Skeletal muscle tissue (tissue), 4 donors: ENCODE results near the gene PAK6. TPM values are rescaled to one million over a fixed set of nuclear protein-coding genes. Genes with fewer than 3 reads are reported as not detected.

Source experiments
- H3K27ac ChIP-seq: one replicate; pipeline ENCODE4 v1.7.0; 2013; ENCODE audit warnings: mild to moderate bottlenecking, low read depth, low read length, inconsistent platforms
- H3K27me3 ChIP-seq, 3 donors: one replicate each; pipeline ENCODE4 v1.7.0; 2013; ENCODE audit warnings: low read length in 3 of 3; ENCODE audit not compliant: control insufficient read depth in 3 of 3, insufficient read depth in 3 of 3
- H3K36me3 ChIP-seq, 3 donors: one replicate each; pipeline ENCODE4 v1.7.0; 2013; ENCODE audit warnings: low read length in 3 of 3; ENCODE audit not compliant: control insufficient read depth in 3 of 3, insufficient read depth in 3 of 3
- H3K4me1 ChIP-seq, 3 donors: one replicate each; pipeline ENCODE4 v1.7.0; 2013; ENCODE audit warnings: low read length in 3 of 3, mild to moderate bottlenecking in 3 of 3; ENCODE audit not compliant: control insufficient read depth in 3 of 3, insufficient read depth in 3 of 3
- H3K4me3 ChIP-seq, 3 donors: one replicate each; pipeline ENCODE4 v1.7.0; 2013; ENCODE audit warnings: low read length in 3 of 3
- H3K9ac ChIP-seq, 3 donors: one replicate each; pipeline ENCODE4 v1.7.0; 2013; ENCODE audit warnings: low read length in 3 of 3, mild to moderate bottlenecking in 3 of 3, moderate library complexity in 2 of 3, low read depth in 1 of 3
- H3K9me3 ChIP-seq, 3 donors: one replicate each; pipeline ENCODE4 v1.7.0; 2013; ENCODE audit warnings: low read length in 3 of 3; ENCODE audit not compliant: control insufficient read depth in 3 of 3
- total RNA-seq: library from RNA; depleted of rRNA; stranded (reverse); fragments of >200 nt; gene quantifications from one replicate; pipeline ENCODE4 v1.2.3, GENCODE V29; 2014
- donor health status: Osteomylitis.

The PAK6 gene
- total RNA-seq, 1 donor from 2014 or later, result 1.0 TPM

DNA sequence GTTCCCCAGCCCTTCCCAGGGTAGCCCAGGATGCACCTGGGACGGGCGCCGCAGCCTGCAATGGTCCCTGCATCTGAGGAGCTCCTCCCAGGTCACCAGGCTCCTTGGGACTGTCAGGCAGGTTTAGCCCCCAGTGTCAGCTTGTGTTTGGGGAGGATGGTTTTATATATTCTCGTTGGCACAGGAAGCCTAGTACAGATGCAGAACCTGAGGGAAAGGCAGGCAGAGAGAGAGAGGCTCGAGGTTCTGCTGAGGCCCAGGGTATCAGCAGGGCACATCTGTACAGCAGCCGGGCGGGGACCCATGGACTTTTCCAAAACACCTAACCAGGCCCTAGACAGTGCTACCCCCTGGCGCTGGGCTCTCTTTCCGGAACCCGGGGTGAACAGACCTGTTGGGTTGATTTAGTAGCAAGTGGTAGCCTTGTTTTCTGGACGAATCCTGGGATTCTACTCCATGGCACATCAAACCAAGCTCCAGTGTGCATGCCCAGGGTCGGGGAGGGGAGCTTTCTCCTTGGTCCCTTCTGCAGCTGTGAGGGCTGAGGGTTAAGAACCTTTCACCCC, 8.6 kb downstream of the PAK6 start:
- H3K9ac ChIP-seq, result no peak overlapping the region
- no peaks in the 10 kb centered on the region for H3K36me3 ChIP-seq
- H3K27ac ChIP-seq, result no peak overlapping the region
- H3K27me3 ChIP-seq, result no peaks in the 10 kb centered on the region
- no peak overlapping the region for H3K4me3 ChIP-seq
- H3K4me1 ChIP-seq, result peaks cover 5 to 18% (median 10%) of the 10 kb centered on the region in 3 donors
- H3K9me3 ChIP-seq, result no peaks in the 10 kb centered on the region

DNA sequence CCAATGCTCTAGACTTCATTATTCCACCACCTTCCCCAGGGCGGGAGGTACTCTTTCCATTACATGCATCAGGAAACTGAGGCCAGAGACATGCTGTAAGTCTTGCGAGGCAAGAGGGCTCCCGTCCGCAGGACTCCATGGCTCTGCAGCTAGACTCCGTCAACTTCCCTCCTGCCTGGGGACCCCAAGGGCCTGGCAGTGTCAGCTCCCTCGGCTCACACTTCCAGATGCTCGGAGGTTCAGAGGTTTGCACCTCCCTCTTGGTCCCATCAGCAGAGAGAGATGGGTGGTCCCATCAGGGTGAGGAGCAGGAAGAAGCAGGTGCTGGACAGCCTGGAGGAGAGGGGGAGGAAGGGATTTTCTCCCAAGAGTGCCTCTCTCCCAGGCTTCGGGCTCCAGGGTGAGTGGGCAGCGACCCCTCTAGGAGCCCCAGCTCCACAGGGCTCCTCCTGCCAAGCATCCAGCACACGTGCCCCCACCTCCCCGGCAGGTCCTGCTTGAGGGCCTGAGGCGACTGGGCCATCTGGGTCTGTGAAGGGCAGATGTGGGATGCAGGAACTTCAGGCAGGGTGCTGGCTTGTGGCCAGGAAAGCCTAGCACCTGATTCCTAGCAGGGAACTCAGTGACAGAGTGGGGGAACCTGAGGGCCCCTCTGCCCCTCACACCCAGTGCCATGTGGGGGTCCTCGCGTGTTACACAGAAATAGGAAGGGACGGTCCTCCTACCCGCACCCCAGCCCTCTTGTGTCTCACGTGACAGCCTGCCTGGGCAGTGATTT, 9.3 kb downstream of the PAK6 start:
- peaks cover 0 to 4% (median 3%) of the 10 kb centered on the region in 3 donors for H3K27me3 ChIP-seq

DNA sequence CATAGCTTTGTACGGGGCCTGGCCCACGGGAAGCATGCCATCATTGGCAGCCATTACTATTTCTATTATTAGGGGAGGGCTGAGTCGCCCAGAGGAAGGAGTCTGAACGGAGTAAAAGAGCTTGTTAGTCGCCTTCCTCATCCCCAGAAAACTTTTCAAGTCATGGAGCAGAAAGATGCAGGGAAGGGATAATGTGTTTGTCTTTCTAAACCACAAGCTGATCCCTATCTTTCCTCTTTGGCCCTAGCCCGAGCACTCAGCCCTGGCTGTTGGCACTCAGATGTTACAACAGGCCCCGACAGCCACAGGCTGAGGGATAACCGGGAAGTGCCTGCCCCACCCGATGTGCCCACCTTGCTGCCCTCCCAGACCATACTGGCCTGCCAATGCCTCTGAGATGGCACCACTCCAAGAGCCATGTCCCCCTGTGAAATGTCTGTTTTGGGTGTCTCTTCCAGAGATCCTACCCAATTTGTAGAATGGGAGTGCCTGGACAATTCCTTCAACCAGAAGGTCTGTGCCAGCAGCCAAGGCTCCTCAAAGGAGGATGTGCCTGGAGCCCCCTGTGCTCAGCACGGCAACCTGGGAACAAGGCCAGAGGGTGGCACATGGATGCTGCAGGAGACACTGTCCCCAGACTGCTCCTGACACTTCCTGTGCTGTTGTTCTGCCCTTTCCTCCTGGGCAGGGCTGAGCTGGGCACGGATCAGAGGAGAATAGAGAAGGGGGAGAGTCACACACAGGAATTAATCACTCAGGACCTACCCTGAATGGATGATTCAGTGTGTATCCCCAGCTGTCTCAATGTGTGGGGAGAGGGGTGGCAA, 10.8 kb downstream of the PAK6 start:
- H3K9me3 ChIP-seq, result no peaks in the 10 kb centered on the region
- no peaks in the 10 kb centered on the region for H3K36me3 ChIP-seq
- peaks cover 13 to 32% (median 22%) of the 10 kb centered on the region in 3 donors for H3K4me1 ChIP-seq
- H3K9ac ChIP-seq, result peak overlapping the region in 2 of 3 donors; percentile 6 to 10
- H3K27me3 ChIP-seq, result peaks cover 0 to 11% (median 4%) of the 10 kb centered on the region in 3 donors
- no peak overlapping the region for H3K27ac ChIP-seq
- no peak overlapping the region for H3K4me3 ChIP-seq

More for the DNA sequence above, 9.3 kb downstream of the PAK6 start:
- Histone ChIP-seq H3K36me3 (no peaks in the 10 kb centered on the region), H3K9me3 (no peaks in the 10 kb centered on the region), H3K9ac (no peak overlapping the region), H3K27ac (no peak overlapping the region), H3K4me1 (peaks cover 8 to 25% (median 17%) of the 10 kb centered on the region in 3 donors), H3K4me3 (no peak overlapping the region)

DNA sequence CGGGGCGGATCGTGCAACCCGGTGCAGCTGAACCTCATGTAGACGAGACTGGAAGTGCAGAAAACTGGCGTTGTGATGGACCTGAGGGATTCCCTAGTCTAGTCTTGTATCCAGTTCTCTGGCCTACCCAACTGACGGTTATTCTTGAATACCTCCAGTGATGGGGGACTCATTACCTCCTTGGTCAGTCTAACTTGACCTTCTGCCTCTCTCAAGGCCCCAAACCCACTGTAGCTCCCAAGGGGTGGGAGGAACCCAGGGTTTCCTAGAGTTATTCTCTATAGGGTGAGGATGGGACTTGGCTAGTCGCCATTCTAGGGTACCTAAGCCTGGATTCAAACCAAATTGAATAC, 11.4 kb downstream of the PAK6 start:
- Histone ChIP-seq H3K27me3 (peaks cover 0 to 11% (median 7%) of the 10 kb centered on the region in 3 donors), H3K36me3 (no peaks in the 10 kb centered on the region), H3K4me3 (no peak overlapping the region), H3K27ac (no peak overlapping the region), H3K9me3 (no peaks in the 10 kb centered on the region), H3K4me1 (peaks cover 18 to 36% (median 24%) of the 10 kb centered on the region in 3 donors), H3K9ac (no peak overlapping the region)

DNA sequence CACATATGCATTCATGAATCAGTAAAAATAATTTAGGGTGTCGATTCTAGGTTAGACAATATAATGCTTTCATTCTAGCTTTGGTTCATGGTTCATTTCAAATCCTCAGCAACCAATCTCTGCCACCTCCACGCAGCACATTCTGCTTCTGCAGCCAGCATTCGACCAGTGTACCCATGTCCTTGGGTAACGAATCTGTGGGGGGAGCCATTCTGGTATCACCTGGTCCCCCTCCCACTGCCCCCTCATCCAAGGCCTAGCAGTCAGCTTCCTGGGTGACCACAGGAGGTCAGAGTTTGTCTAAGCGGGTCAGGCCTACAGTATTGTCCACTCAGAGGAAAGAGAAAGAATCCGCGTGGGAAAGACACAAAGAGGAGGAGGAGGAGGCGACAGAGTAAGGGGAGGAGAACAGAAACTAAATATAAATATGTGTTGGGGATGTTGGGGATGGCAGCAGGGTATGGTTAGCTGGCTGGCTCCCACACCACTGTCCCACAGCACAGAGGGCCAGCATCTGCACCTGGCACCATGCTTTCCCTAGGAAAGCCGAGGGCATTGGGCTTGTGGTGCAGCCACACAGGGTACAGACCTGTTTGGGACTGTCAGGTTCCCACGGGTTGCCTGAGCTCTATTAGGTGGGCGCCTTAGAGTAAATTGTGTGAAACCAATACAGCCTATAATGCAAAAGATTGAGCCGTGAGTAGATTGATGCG, 12.1 kb downstream of the PAK6 start:
- Histone ChIP-seq H3K27ac (no peak overlapping the region), H3K4me3 (no peak overlapping the region), H3K9me3 (no peaks in the 10 kb centered on the region), H3K9ac (no peak overlapping the region), H3K27me3 (peaks cover 0 to 11% (median 7%) of the 10 kb centered on the region in 3 donors), H3K36me3 (no peaks in the 10 kb centered on the region), H3K4me1 (peaks cover 18 to 36% (median 24%) of the 10 kb centered on the region in 3 donors)

DNA sequence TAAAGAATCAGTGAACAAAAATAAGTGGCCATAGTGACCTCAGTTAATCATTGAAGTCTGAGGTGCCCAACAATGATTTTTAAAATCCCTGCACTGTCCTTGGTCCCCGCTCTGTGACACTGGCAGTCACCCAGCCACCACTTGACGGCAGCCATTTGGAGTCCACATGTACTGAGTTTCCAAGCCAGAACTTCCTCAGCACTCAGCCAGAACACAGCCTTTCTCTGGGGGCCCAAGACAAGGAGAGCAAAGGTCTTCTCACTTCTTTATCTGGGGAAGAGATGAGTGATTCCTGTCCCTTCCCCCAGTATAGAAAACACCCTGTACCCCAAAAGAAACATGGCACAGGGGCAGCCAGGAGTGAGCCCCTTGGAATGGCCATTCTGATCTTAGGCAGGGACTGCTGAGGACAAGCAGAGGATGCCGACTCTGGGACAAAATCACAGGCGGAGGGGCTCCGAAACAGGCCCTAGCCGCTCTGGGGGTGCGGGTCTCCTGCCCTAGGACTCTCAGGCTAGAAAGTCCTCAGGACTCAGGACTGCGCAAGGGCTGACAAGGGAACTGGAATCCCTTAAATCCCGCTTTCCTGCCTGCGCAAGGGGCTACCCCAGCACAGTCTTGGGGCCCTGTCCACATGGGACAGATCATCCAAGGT, 12.8 kb downstream of the PAK6 start:
- peaks cover 0 to 11% (median 7%) of the 10 kb centered on the region in 3 donors for H3K27me3 ChIP-seq
- peaks cover 18 to 36% (median 24%) of the 10 kb centered on the region in 3 donors for H3K4me1 ChIP-seq
- no peak overlapping the region for H3K4me3 ChIP-seq
- H3K36me3 ChIP-seq, result no peaks in the 10 kb centered on the region
- no peak overlapping the region for H3K27ac ChIP-seq
- no peaks in the 10 kb centered on the region for H3K9me3 ChIP-seq
- no peak overlapping the region for H3K9ac ChIP-seq

DNA sequence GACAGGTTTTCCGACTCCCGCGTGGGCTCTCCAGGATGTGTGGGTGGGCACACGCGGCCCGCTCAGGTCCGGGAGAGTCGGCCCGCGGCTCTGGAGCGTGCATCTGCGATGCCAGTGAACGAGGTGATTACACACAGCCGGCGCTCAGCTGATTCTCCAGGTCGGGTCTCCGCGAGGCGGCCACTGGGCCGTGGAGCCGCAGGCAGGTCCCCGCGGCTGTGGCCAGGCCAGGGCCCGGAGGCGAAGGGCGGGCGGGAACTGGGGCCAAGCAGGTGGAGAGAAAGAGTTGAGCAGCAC, 13.2 kb downstream of the PAK6 start:
- peaks cover 0 to 11% (median 7%) of the 10 kb centered on the region in 3 donors for H3K27me3 ChIP-seq
- H3K9me3 ChIP-seq, result no peaks in the 10 kb centered on the region
- H3K4me3 ChIP-seq, result no peak overlapping the region
- peak overlapping the region in 1 of 3 donors; percentile 82 for H3K9ac ChIP-seq
- peaks cover 0 to under 1% (median 0%) of the 10 kb centered on the region in 3 donors for H3K36me3 ChIP-seq
- H3K27ac ChIP-seq, result no peak overlapping the region
- peaks cover 18 to 36% (median 24%) of the 10 kb centered on the region in 3 donors for H3K4me1 ChIP-seq

DNA sequence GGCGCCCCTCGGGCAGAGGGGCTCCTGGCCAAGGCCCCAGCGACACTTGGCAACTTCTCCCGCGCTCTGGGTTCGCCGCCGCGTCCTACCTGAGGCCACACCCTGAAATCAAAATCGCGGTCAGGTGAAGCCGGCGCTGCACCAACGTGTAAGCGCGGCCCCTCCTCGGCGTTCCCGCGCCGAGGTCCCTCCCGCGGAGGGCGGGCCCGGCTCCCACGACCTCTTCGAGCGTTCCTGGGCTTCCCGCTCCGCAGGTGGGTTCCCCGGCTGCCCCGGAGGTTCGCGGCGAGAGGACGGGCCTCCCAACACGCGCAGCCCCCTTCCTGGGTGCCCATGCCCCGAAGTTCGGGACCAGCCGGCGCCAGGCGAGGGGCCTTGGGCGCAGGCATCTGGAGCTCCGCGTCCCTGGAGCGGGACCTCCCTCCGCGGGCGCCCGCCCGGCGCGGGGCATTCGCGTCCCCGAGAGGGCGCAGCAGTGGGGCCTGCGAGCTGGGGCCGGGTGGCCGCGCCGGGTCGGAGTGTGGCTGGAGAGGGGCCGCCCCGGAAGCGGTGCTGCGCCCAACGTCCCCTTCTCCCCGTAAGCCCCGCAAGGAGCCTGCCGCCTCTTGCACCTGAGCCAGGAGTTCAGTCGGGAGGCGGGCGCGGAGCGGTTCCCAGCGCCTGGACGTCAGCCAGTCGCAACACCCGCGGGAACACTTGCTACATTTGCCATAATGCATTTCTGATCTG, 13.7 kb downstream of the PAK6 start:
- Histone ChIP-seq H3K9ac (peak overlapping the region; percentile 60 to 82 (median 65)), H3K27me3 (peaks cover 0 to 11% (median 7%) of the 10 kb centered on the region in 3 donors), H3K4me1 (peaks cover 18 to 36% (median 24%) of the 10 kb centered on the region in 3 donors), H3K9me3 (no peaks in the 10 kb centered on the region), H3K27ac (no peak overlapping the region), H3K36me3 (peaks cover 0 to 2% (median 0%) of the 10 kb centered on the region in 3 donors), H3K4me3 (peak overlapping the region; percentile 71 to 80 (median 75))
